DND-41 (cell line): ENCODE measurements around the gene CCDC158.

Source experiments
- ATAC-seq: fragments of 200-7000 bp; cut with Tn5 transposase; 3 replicates; pipeline ENCODE4 v1.9.1; 2021; ENCODE audit warnings: low read depth; ENCODE audit not compliant: insufficient read depth
- DNase-seq: peaks from one replicate; pipeline ENCODE4 v3.0.0-alpha.2; 2020
- H2AFZ ChIP-seq: 2 replicates; pipeline ENCODE4 v1.6.0; 2012; ENCODE audit warnings: low read depth, low read length
- H3K27ac ChIP-seq: 2 replicates; pipeline ENCODE4 v1.5.1; 2012; ENCODE audit warnings: low read length, inconsistent platforms
- H3K27me3 ChIP-seq: fragments of 200-600 bp; sonication (generic); 2 replicates; pipeline ENCODE4 v1.6.0; 2012; ENCODE audit warnings: low read length, mild to moderate bottlenecking, inconsistent platforms; ENCODE audit not compliant: insufficient read depth, poor library complexity
- H3K36me3 ChIP-seq: 2 replicates; pipeline ENCODE4 v1.5.1; 2012; ENCODE audit warnings: low read length, inconsistent platforms; ENCODE audit not compliant: insufficient read depth
- H3K4me1 ChIP-seq: 2 replicates; pipeline ENCODE4 v1.5.1; 2012; ENCODE audit warnings: mild to moderate bottlenecking, low read length; ENCODE audit not compliant: insufficient read depth
- H3K4me2 ChIP-seq: 2 replicates; pipeline ENCODE4 v1.6.0; 2012; ENCODE audit warnings: mild to moderate bottlenecking, moderate library complexity, low read length, inconsistent platforms; ENCODE audit not compliant: insufficient read depth
- H3K4me3 ChIP-seq, 2 experiments: fragments of 200-600 bp in 1 of 2; shearing (Covaris generic) in 1 of 2; 2 replicates each; pipeline ENCODE4 v1.5.1; 2012 to 2016; ENCODE audit warnings: inconsistent platforms in 2 of 2, low read length in 2 of 2, mild to moderate bottlenecking in 2 of 2, low read depth in 1 of 2, moderate library complexity in 1 of 2
- H3K79me2 ChIP-seq: 2 replicates; pipeline ENCODE4 v1.6.0; 2012; ENCODE audit warnings: low read length, inconsistent platforms; ENCODE audit not compliant: insufficient read depth
- H3K9ac ChIP-seq: 2 replicates; pipeline ENCODE4 v1.6.0; 2012; ENCODE audit warnings: low read depth, mild to moderate bottlenecking, inconsistent platforms, low read length, moderate library complexity
- H3K9me3 ChIP-seq: 2 replicates; pipeline ENCODE4 v1.5.1; 2012; ENCODE audit warnings: low read length, moderate library complexity, mild to moderate bottlenecking, inconsistent platforms; ENCODE audit not compliant: insufficient read depth, severe bottlenecking
- H4K20me1 ChIP-seq: 2 replicates; pipeline ENCODE4 v1.6.0; 2012; ENCODE audit warnings: low read length; ENCODE audit not compliant: insufficient read depth
- CTCF ChIP-seq: IDR thresholded peaks from 2 replicates; pipeline ENCODE4 v1.5.1; 2012; ENCODE audit warnings: borderline replicate concordance, low read length, moderate library complexity, mild to moderate bottlenecking; ENCODE audit not compliant: poor library complexity, severe bottlenecking; ENCODE audit errors: extremely low read depth
- EZH2 ChIP-seq: IDR thresholded peaks from 3 replicates; pipeline ENCODE4 v1.6.1; 2012; ENCODE audit warnings: borderline replicate concordance, low read depth, mild to moderate bottlenecking, moderate library complexity, low read length, inconsistent platforms; ENCODE audit not compliant: severe bottlenecking

The CCDC158 gene

GRCh38 chr4:76441881-76442280 is 20.9 kb upstream of the CCDC158 start:
- Histone ChIP-seq H3K27me3 (no peaks in the 10 kb centered on the region), H3K9me3 (no peaks in the 10 kb centered on the region), H3K27ac (no peak overlapping the region), H3K79me2 (no peaks in the 10 kb centered on the region), H3K9ac (no peak overlapping the region), H3K4me2 (no peak overlapping the region), H3K4me3 (no peak overlapping the region), H2AFZ (no peak overlapping the region), H3K36me3 (no peaks in the 10 kb centered on the region), H4K20me1 (no peaks in the 10 kb centered on the region), H3K4me1 (no peaks in the 10 kb centered on the region)
- DNase-seq (no peak), ATAC-seq (no peak)
- TF ChIP-seq CTCF (no peak), EZH2 (no peak)

GRCh38 chr4:76439491-76439890 is 18.6 kb upstream of the CCDC158 start:
- no peak overlapping the region for H3K4me3 ChIP-seq
- TF ChIP-seq EZH2 (no peak), CTCF (no peak)
- H3K79me2 ChIP-seq = no peaks in the 10 kb centered on the region
- no peak for DNase-seq
- peaks cover 3% of the 10 kb centered on the region for H3K27me3 ChIP-seq
- H2AFZ ChIP-seq = no peak overlapping the region
- H3K27ac ChIP-seq = no peak overlapping the region
- H3K4me2 ChIP-seq = no peak overlapping the region
- H3K36me3 ChIP-seq = no peaks in the 10 kb centered on the region
- no peaks in the 10 kb centered on the region for H3K9me3 ChIP-seq
- no peak for ATAC-seq
- H3K4me1 ChIP-seq = no peaks in the 10 kb centered on the region
- no peak overlapping the region for H3K9ac ChIP-seq
- no peaks in the 10 kb centered on the region for H4K20me1 ChIP-seq

GRCh38 chr4:76435528-76436319 is 14.8 kb upstream of the CCDC158 start:
- H3K79me2 ChIP-seq = no peaks in the 10 kb centered on the region
- H3K36me3 ChIP-seq = no peaks in the 10 kb centered on the region
- no peaks in the 10 kb centered on the region for H4K20me1 ChIP-seq
- DNase-seq (no peak), ATAC-seq (no peak)
- H3K4me2 ChIP-seq = no peak overlapping the region
- no peak overlapping the region for H3K27ac ChIP-seq
- no peak overlapping the region for H3K4me3 ChIP-seq
- H3K9ac ChIP-seq = no peak overlapping the region
- H3K9me3 ChIP-seq = no peaks in the 10 kb centered on the region
- H3K27me3 ChIP-seq = peaks cover 3% of the 10 kb centered on the region
- no peaks in the 10 kb centered on the region for H3K4me1 ChIP-seq
- no peak overlapping the region for H2AFZ ChIP-seq
- TF ChIP-seq EZH2 (no peak), CTCF (no peak)
